Inflammatory macrophage (primary cell): ENCODE results near the gene SLC35A5.
A peak's percentile ranks its signal among the peaks of the same experiment; 100 is the strongest.
"Not testable (repeated sequence)": the region's sequence is repeated elsewhere in the genome, so short reads cannot be mapped to it uniquely, and the experiment has no call there.

ENCODE experiments used
- DNase-seq, 2 donors: peaks; one replicate each; pipeline ENCODE4 v3.0.0-alpha.2; 2020 to 2022
- total RNA-seq, 18 experiments: gene quantifications; one replicate each; lab custom pipeline; 2026; ENCODE audit warnings: mixed read lengths in 6 of 18, inconsistent platforms in 2 of 18; lab: John Stamatoyannopoulos, UW

Gene SLC35A5
- total RNA-seq, result 28.3 to 82.2 (median 53.2) reads per million in 18 experiments

GRCh38 chr3:112561734-112562529 lies at the start of gene SLC35A5, which contains the start of gene ATG3:
Gene SLC35A5 (plus strand): TSS chr3:112562045. CDS start chr3:112563404, 1,359 bp downstream.
Gene ATG3 (minus strand): TSS chr3:112561962. CDS start chr3:112561528, 434 bp downstream.
- peak; percentile 99 for DNase-seq

- DNase-seq, result no peak
These were observed 49.5 kb upstream of the SLC35A5 start for GRCh38 chr3:112512320-112512719.

- DNase-seq, result no peak
These were observed 47.2 kb upstream of the SLC35A5 start for GRCh38 chr3:112514527-112515128.

- DNase-seq, result peak; percentile 27 to 36
These were observed 42.9 kb upstream of the SLC35A5 start for GRCh38 chr3:112518970-112519369.

- peak; percentile 63 to 79 for DNase-seq
These were observed 42.3 kb upstream of the SLC35A5 start for GRCh38 chr3:112519424-112520001.

GRCh38 chr3:112524127-112524526 lies 37.7 kb upstream of the SLC35A5 start:
- DNase-seq, result not testable (repeated sequence)

GRCh38 chr3:112530573-112530972 lies 31.3 kb upstream of the SLC35A5 start:
- DNase-seq, result no peak

- peak in 1 of 2 donors; percentile 51 for DNase-seq
These were observed 30.5 kb upstream of the SLC35A5 start for GRCh38 chr3:112531358-112531781.

GRCh38 chr3:112539825-112540650 lies 21.8 kb upstream of the SLC35A5 start:
- DNase-seq, result no peak

- DNase-seq, result no peak
These were observed 15.6 kb upstream of the SLC35A5 start for GRCh38 chr3:112546216-112546759.

- DNase-seq, result no peak
These were observed 11.0 kb upstream of the SLC35A5 start for GRCh38 chr3:112550859-112551258.

GRCh38 chr3:112555535-112556170 lies 6.2 kb upstream of the SLC35A5 start:
- peak; percentile 7 to 41 for DNase-seq

- peak; percentile 36 to 76 for DNase-seq
These were observed 3.9 kb upstream of the SLC35A5 start for GRCh38 chr3:112557976-112558375.

- DNase-seq, result no peak
These were observed 1.5 kb upstream of the SLC35A5 start for GRCh38 chr3:112560307-112560706.

GRCh38 chr3:112560721-112561483 lies 943 bp upstream of the SLC35A5 start:
- peak; percentile 70 to 79 for DNase-seq

GRCh38 chr3:112561484-112561733 lies 436 bp upstream of the SLC35A5 start:
- DNase-seq, result peak in 1 of 2 donors; percentile 77

GRCh38 chr3:112564247-112564939 lies 2.5 kb downstream of the SLC35A5 start:
- not testable (repeated sequence) for DNase-seq

GRCh38 chr3:112564940-112565305 lies 3.1 kb downstream of the SLC35A5 start:
- no peak for DNase-seq

- no peak for DNase-seq
These were observed 6.8 kb downstream of the SLC35A5 start for GRCh38 chr3:112568642-112569041.

- peak; percentile 25 to 35 for DNase-seq
These were observed 7.4 kb downstream of the SLC35A5 start for GRCh38 chr3:112569265-112569664.

GRCh38 chr3:112572701-112573100 lies 10.9 kb downstream of the SLC35A5 start:
- peak; percentile 10 to 70 for DNase-seq
